Measurements from ENCODE around the gene CTSD. TPM values are rescaled to one million over a fixed set of nuclear protein-coding genes. Genes with fewer than 3 reads are reported as not detected.
A peak's percentile ranks its signal among the peaks of the same experiment; 100 is the strongest.
"Not testable (repeated sequence)": the region's sequence is repeated elsewhere in the genome, so short reads cannot be mapped to it uniquely, and the experiment has no call there.

Gene CTSD
- total RNA-seq, result 1,000 to 10,000 TPM; 1,016 to 1,279 TPM
- long read RNA-seq, transcript CTSD-201 (9 exons, 2,123 nt), result major isoform, 415 of 1,570 reads
- long read RNA-seq, partial matches to known transcripts, result 779 of 1,570 reads
- long read RNA-seq, other reads (novel, unspliced or antisense), result 375 of 1,570 reads

GRCh38 chr11:1763796-1764661 is at the start of gene CTSD:
Gene CTSD, minus strand, starts transcription at chr11:1763927. Its CDS starts 68 bp downstream, at chr11:1763859.
- peak; percentile 88 to 92 for DNase-seq
- ATAC-seq, result peak; percentile 74
- intact Hi-C loops (cut with DNase I, micrococcal nuclease), result no loop called here

- intact Hi-C loops (cut with DNase I, micrococcal nuclease); ATAC-seq; DNase-seq: not testable (repeated sequence)
Observed at GRCh38 chr11:1813356-1813755, 49.6 kb upstream of the CTSD start.

DNA sequence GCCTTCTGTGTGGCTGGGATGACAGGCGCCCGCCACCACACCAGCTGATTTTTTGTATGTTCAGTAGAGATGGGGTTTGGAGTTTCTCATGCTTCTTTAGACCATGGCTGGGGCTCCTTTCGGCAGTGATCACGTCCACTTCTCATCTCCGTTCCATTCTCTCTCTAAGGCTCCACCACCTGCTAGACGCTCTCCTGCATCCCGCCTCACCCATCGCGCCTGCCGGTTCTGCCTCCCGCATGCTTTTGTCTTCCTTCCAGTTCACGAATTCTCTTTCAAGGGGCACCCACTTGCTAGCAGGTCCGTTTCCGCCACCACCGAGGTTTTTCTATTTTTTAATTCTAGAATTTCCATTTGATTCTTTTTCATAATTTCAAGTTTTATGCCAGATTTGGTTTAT is 49.1 kb upstream of the CTSD start:
- intact Hi-C loops (cut with DNase I, micrococcal nuclease), result no loop called here
- ATAC-seq (no peak), DNase-seq (no peak)

DNA sequence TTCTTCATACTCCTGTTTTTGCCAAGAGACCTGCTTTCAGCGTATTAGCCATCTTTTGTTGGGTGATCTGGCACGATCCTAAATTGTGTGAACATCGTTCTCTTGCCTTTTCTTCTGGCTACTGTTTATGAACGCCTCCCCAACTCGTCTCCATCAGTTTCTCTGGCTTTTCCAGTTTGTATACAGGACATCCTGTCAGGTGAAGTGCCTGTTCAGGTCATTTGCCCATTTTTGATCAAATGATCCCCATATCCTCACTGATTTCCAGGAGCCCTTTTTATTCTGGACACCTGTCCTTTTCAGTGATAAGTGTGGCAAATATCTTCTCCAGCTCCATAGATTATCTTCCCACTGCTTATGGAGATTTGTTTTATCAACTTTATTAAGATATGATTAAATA is 48.5 kb upstream of the CTSD start:
- no peak for DNase-seq
- no peak for ATAC-seq
- intact Hi-C loops (cut with DNase I, micrococcal nuclease), result no loop called here

- no peak for DNase-seq
- no peak for ATAC-seq
- intact Hi-C loops (cut with DNase I, micrococcal nuclease), result no loop called here
Observed at GRCh38 chr11:1810761-1811160, 47.0 kb upstream of the CTSD start.

- intact Hi-C loops (cut with DNase I, micrococcal nuclease), result no loop called here
- ATAC-seq, result no peak
- no peak for DNase-seq
Observed at GRCh38 chr11:1807264-1807995, 43.7 kb upstream of the CTSD start.

DNA sequence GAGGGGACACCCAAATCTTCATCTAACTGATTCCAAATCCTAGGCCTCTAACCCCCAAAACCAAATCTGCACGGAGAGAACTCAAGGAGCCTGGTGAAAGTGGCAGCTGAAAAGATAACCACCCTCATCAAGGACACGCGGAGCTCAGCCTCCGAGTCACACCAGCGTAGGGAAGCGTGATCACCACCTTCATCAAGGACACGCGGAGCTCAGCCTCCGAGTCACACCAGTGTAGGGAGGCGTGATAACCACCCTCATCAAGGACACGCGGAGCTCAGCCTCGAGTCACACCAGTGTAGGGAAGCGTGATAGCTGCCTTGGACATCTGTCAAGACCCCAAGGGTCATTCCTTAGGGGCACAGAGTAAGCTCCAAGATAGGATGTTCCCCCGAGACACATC is 41.8 kb upstream of the CTSD start:
- intact Hi-C loops (cut with DNase I, micrococcal nuclease), result no loop called here
- DNase-seq, result no peak
- ATAC-seq, result no peak

DNA sequence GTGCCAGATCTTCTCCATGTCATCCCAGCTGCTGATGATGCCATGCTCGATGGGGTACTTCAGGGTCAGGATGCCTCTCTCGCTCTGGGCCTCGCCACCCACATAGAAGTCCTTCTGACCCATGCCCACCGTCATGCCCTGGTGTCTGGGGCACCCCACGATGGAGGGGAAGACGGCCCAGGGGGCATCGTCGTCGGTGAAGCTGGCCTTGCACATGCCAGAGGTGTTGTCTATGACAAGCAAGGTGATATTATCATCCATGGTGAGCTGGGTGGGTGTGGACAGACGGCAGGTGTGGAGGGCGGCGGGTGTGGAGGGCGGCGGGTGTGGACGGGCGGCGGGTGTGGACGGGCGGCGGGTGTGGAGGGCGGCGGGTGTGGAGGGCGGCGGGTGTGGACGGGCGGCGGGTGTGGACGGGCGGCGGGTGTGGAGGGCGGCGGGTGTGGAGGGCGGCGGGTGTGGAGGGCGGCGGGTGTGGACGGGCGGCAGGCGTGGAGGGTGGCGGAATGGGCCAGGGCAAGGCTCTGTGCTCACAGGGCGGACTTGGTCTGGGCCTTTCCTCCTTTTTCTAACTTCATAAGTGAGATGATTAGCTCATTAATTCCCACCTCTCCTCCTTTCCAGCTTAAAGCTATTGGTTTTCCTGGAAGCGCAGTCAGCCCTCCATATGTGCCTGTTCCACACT is 40.2 kb upstream of the CTSD start:
- intact Hi-C loops (cut with DNase I, micrococcal nuclease); DNase-seq: not testable (repeated sequence)
- peak; percentile 59 for ATAC-seq

GRCh38 chr11:1803246-1803645 is 39.5 kb upstream of the CTSD start:
- no peak for ATAC-seq
- intact Hi-C loops (cut with DNase I, micrococcal nuclease), result no loop called here
- DNase-seq, result no peak

GRCh38 chr11:1797391-1798125 is 33.8 kb upstream of the CTSD start:
- no peak for ATAC-seq
- no peak for DNase-seq
- intact Hi-C loops (cut with DNase I, micrococcal nuclease), result no loop called here

DNA sequence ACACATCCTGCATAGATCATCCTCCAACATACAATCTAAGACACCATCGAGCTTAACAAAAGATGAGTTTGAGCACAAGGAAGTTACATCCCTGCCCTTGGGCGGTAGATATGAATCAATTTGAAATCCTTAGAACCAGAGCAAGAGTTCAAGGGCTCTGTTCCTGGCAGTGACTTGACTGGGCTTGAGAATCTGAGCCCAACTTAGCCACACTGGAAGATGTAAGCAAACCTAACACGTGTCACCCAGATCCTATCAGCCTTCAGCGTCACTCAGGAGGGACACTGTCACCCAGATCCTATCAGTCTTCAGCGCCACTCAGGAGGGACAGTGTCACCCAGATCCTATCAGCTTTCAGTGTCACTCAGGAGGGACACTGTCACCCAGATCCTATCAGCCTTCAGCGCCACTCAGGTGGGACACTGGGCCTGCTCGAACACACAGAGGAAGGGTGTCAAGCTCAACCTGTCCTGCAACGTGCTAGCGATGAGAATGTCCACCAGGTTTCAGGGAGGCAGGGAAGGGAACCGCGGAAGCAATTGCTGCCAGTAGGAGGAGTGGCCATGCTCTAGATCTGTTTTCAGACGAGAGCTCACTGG is 32.8 kb upstream of the CTSD start:
- intact Hi-C loops (cut with DNase I, micrococcal nuclease), result no loop called here
- DNase-seq, result no peak
- no peak for ATAC-seq

GRCh38 chr11:1793081-1793480 is 29.4 kb upstream of the CTSD start:
- no peak for ATAC-seq
- intact Hi-C loops (cut with DNase I, micrococcal nuclease), result no loop called here
- DNase-seq, result no peak

DNA sequence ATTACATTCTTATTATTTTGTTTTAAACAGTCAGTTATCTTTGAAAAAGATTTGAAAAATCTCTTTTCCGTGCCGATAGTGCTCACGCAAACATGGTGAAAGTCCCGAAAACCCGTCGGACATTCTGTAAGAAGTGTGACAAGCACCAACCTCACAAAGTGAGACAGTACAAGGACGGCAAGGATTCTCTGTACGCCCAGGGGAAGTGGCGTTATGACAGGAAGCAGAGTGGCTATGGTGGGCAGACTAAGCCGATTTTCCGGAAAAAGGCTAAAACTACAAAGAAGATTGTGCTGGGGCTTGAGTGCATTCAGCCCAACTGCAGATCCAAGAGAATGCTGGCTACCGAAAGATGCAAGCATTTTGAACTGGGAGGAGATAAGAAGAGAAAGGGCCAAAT is 28.7 kb upstream of the CTSD start:
- intact Hi-C loops (cut with DNase I, micrococcal nuclease), result no loop called here
- ATAC-seq, result no peak

DNA sequence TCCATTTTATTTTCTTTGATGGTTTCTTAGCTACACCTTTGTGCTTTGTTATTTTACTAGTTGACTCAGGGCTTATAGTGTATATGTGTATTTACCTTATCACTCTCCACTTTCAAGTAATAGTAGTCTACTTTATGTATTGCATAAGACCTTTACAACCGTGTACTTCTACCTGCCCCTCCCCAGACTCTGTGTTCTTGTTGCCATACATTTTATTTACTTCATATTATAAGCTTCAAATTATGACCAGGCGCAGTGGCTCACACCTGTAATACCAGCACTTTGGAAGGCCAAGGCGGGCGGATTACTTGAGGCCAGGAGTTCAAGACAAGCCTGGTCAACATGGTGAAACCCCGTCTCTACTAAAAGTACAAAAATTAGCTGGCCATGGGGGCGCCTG is 28.2 kb upstream of the CTSD start:
- intact Hi-C loops (cut with DNase I, micrococcal nuclease), result no loop called here
- ATAC-seq, result peak; percentile 100
- peak in 1 of 2 donors; percentile 33 for DNase-seq

More for the DNA sequence above, 28.7 kb upstream of the CTSD start:
- no peak for DNase-seq

DNA sequence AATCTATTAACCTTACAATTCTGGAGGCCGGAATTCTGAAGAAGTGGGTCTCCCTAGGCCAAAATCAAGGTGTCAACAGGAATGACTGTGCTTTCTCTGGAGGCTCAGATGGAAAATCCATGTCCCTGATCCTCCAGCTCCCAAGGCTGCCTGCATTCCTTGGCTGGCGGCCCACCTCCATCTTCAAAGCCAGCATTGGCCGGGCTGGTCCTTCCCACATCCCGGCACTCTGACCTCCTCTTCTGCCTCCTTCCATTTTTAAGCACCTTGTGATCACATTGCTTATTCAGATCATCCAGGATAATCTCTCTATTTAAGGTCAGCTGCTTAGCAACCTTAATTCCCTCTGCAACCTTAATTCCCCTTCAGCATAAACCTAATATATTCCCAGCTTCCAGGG is 22.7 kb upstream of the CTSD start:
- intact Hi-C loops (cut with DNase I, micrococcal nuclease), result no loop called here
- ATAC-seq (no peak), DNase-seq (no peak)

- ATAC-seq (no peak), DNase-seq (no peak)
- intact Hi-C loops (cut with DNase I, micrococcal nuclease), result no loop called here
Observed at GRCh38 chr11:1785749-1786413, 22.2 kb upstream of the CTSD start.

DNA sequence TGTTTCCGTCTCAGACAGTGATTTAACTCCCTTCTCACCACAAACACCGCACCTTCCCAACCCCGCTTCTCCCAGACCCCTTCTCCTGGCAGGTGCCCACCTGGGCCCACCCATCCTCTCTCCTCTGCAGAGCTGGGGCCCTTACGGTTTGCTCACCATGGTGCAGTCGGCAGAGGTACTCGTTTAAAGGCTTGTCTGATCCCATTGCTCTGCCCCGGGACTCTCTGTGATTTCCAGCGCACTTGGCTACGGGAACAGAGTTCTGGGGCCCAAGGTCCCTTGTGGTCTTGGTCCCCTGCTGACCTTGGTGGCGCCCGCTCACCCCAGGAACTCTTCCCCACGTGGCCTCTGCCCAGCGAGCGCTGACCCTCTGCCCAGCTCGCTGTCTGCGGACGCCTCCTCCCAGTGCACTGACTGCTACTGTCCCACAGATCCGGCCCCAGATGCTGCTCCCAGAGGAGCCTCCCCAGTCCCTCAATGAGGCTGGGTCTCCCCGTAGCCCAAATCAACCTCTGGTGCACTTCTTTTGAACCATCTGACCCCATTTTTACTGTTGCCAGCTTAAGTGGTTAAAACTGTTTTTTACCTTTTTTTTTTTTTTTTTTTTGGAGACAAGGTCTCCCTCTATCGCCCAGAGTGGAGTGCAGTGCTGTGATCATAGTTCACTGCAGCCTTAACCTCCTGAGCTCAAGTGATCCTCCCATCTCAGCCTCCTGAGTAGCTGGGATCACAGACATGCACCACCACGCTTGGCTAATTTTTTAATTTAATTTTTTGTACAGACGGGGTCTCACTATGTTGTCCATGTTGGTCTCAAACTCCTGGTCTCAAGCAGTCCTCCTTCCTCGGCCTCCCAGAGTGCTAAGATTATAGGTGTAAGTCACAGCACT is 21.3 kb upstream of the CTSD start:
- ATAC-seq (no peak), DNase-seq (no peak)
- intact Hi-C loops (cut with DNase I, micrococcal nuclease), result no loop called here
